GM18867 (cell line): ENCODE measurements around the gene CAB39L.

Source experiments
- ATAC-seq: cut with Tn5 transposase; IDR thresholded peaks from one replicate; pipeline ENCODE4 v1.9.1; 2021; ENCODE audit warnings: mild to moderate bottlenecking, moderate library complexity; ENCODE audit not compliant: unreplicated experiment

CAB39L gene

DNA sequence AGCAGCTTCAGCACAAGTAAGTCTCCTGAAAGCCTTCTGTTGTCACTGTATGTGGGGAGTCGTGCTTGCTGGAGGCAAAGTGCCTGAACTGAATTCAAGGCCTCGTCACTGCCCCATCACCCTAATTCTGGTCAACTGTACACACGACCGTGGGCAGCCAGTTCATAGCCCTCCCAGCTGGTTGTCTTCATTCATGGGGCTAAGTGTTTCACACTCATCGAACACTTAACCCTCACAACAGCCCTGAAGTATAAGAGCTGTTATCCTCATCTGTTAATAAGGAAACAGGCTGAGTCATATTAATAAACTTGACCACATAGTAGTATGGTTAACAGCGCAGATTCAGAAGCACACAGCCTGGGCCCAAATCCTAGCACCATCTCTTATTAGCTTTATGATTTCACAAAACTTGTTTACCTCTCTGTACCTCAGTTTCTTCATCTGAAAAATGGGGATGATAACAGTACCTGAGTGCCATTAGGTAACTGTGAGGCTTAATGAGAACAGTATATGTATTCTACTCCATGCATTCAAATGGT, 129.5 kb downstream of the CAB39L start:
- ATAC-seq: no peak

DNA sequence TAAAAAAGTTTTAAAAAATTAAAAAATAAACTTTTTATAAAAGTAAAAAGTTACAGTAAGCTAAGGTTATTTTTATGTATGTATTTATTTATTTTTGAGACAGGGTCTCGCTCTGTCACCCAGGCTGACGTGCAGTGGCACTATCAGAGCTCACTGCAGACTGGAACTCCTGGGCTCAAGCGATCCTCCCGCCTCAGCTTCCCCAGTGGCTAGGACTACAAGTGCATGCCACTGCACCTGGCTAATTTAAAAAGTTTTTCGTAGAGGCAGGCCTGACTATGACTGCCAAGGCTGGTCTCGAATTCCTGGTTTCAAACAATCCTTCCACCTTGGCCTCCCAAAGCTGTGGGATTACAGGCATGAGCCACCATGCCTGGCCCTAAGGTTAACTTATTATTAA, 132.0 kb downstream of the CAB39L start:
- ATAC-seq: no peak

DNA sequence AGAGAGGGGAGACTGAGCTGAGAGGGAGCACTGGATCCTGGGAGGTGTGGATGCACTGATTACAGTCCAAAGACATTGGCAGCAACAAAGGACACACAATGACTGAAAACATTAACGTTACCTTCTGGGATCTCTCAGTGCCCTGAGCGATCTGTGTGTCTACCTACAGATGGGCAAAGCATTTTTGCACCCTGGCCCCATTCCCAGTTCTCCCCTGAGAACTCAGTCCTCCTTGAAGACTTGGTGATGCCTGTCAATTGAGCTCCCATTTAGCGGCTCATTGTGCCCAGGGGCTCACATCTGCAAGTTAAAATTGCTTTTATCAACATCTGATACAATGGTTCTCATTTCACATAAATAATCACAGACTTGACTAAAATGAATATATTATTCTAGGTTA, 133.6 kb downstream of the CAB39L start:
- ATAC-seq: no peak

DNA sequence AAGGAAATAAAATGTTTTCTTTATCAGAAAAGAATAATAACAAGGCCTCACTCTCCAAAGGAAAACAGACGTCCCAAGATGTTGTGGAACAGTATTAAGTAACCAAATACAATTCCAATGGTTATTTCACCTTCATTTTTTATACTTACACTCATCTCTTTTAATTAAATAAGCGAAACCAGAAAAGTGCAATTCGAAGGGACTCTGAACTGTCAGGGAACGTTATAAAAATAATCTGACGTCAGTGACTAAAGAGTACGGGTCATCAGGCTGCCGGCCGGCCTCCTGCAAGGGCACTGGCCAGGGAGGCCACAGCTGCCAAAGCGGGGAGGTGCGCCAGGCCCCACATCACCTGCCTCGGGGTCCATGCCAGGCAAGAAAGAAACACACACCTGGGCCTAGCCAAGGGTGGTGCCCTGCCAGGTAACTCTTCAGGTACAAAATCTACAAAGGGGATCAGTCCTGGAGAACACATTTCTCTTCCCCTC, 134.9 kb downstream of the CAB39L start:
- ATAC-seq: no peak

DNA sequence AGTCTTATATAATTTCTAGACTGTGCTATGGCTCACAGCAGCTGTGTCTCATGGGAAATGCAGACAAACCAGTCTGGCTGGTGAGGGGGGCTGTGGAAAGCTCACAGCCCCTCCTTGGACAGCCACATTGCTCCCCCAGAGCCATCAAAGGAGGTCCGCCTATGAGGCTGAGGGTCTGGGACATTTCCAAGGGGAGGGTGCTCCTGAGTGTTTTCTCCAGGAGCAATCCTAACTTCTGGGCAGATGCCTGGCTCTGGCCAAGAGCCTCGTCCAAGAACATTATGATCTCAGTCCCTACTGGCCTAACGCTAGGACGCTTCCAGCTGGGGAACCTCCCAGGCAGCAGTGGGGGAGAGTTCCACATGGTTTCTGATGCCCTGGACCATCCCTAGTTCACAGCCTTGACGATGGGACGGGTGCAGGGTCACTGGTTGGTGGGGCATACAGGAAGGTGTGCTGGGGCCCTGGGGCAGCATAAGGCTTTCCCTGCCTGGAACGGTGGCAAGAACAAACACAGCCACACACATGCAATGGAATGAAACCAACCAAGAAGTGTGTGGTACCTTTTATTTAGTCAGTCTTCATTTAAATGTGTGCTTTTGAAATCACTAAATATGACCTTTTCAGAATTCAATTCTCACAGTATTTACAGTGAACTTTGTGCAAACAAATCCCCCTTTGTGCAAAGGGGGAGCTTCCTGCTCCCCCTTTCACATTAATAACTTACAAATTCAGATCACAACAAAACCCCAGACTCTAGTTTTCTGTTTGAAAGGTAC, 135.6 kb downstream of the CAB39L start:
- ATAC-seq: no peak

DNA sequence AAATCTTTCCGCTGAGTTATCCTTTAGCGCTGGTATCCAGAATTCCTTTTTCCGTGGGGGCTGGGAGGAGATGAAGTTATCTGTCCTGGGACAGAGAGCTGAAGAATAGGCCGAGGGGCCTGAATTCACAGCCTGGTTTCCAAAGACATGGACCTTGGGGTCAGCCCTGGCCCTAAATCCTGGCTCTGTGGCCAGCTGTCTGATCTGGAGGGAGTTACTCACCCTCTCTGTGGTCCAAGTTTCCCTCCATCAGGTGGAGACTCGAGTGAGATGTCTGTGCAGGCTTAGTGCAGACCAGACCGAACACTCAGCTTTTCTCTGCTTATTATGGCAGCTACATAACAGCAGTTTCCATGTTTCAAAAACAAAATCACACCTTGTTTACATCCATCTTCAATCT, 136.5 kb downstream of the CAB39L start:
- no peak for ATAC-seq

DNA sequence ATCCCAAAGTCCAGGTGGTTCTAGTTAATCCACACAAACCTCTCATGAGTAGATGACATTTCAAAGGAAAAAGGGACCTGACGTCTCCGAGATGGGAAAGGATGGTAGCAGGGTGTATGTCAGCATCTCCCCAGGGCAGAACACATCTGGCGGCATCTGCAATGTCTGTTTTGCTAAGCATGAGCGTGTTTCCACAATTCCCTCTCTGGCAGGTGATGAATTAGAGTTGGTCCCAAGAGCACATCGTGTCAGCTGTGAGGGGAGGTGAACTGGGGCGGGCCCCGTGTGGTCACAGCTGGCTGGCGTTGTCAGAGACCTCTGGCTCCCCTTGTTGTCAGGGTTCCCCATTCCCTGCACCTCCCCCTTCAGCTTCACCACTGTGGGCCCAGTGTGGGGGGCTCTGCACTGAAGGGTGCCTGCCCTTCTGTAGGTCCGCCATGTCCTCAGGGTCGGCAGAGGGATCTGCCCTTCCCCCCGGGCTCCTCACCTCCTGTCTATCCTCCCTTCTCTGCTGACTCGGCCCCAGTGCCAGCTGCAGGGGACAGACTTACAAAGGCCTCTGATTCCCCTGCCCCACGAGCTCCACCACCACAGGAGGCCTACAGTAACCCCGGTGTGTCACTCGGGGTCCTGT, 138.0 kb downstream of the CAB39L start:
- ATAC-seq: no peak

DNA sequence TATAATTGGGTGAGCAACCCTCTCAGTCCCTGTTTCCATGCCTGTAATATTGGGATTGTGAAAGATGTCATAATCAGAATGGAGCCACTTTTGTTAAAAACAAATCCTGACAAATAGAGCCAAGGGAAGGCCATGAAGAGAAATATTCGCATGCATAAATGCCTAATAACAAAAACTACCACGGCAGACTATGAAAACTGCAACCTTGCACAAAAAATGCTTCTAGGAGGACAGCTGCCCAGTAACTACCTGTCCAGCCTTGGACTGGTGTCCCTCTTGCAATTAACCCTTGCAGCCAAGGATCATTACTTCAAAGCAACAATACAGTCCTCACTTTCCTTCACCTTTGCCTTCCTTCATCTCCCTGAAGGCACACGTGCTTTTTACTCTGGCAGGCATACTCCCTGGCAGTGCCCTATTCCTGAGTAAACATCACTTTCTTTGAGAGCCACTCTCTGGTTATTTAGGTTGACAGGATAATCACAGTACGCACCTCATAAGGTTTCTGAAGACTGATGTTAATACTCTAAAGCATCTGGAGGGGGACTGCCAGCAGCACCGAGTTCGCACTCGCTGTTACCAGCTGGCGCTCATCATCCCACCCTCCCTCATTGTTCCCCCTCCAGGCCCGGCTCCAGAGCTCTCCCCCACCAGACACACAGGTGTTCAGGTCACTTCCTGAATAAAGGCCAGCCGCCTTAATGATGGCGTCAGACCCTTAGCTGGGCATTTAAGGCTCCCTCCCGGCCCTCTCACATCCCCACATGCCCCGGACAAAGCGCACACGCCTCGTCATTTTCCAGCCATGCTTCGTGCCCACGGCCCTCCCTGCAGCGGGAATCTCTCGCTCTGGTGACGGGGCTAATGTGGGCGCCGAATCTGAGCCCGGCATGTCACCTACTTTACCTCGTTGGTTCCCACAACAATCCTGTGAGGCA, 138.8 kb downstream of the CAB39L start:
- ATAC-seq: no peak

DNA sequence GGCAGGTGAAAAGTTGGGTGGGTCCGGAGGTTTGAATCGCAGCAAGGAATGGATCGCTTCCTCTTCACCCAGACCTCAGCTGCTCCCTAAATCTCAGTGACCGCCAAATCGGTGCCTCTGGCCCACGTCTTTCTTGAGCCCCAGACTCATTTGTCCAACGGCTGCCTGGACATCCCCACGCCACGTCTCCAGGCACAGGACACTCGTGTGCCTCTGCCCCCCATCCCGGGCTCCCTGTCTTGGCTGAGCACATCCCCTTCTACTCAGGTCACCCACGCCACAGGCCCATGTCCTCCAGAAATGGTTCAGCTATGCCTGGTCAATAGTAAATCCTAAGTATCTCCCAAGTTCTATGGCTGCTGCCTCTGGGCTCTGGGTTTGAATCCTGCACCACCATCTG, 139.5 kb downstream of the CAB39L start:
- ATAC-seq: no peak

DNA sequence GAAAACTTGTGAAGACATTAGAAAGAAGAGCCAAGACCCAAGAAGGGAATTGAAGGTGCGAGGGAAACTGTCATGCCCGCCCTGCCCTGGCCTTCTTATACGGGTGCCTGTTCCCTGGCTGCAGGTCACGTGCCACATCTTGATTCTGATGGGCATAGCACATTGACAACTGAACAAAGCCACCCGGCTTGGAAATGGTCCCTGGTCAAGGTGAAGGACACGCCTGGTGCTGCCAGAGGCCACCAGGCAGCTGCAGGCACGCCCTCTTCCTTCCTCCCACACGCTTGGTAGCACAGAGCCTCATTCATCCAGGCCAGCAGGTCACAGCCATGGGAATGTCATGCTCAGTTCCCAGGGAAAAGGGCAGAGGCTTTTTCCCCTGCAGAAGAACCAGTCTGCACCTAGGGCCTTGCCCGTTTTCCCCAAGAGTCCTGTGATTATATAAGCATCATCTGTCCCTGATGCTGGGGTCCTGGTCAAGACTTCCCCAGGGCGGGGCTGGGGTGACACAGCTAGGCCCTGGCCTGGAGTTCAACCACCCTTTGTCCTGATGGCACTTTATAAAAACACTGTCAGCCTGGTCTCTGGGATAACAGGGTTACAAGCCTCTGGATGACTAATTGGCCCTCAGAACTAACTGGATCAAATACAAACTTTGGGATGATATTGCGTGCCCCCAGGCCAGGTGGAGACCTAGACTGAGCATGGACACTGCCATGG, 140.2 kb downstream of the CAB39L start:
- no peak for ATAC-seq

DNA sequence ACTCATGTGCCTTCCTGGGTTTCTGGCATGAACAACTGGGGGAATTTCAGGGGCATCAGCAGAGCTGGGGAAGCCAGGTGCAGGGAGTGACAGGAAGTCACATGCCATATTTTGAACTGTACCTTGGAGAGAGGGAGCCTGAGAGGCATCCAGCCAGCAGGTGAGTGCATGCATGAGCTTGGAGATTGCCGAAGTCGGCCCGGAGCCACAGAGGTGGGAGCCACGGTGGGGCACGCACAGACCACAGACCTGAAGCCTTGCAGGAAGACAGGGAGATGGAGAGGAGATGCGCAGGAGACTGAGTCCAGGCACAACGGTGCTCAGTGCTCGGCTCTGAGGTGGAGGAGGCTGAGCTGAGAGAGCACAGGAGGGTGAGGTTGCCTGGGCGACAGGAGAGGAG, 141.0 kb downstream of the CAB39L start:
- no peak for ATAC-seq

DNA sequence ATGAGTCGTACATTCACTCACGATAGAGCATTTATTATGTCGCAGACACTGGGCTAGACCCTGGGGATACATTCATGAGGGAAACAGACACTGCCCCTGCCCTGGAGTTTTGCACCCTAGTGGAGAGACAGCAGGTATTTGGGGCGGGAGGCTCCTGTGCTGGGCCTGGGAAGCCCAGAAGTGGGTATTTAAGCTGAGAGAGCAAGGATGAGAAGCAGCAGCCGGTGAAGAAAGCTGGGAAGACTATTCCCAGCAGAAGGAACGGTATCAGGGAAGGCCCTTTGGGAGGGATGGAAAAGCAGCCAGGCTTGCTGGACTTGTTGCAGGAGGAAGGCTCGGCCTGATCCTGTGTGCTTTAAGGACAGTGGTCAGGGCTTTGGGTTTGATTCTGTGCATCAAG, 141.6 kb downstream of the CAB39L start:
- no peak for ATAC-seq

DNA sequence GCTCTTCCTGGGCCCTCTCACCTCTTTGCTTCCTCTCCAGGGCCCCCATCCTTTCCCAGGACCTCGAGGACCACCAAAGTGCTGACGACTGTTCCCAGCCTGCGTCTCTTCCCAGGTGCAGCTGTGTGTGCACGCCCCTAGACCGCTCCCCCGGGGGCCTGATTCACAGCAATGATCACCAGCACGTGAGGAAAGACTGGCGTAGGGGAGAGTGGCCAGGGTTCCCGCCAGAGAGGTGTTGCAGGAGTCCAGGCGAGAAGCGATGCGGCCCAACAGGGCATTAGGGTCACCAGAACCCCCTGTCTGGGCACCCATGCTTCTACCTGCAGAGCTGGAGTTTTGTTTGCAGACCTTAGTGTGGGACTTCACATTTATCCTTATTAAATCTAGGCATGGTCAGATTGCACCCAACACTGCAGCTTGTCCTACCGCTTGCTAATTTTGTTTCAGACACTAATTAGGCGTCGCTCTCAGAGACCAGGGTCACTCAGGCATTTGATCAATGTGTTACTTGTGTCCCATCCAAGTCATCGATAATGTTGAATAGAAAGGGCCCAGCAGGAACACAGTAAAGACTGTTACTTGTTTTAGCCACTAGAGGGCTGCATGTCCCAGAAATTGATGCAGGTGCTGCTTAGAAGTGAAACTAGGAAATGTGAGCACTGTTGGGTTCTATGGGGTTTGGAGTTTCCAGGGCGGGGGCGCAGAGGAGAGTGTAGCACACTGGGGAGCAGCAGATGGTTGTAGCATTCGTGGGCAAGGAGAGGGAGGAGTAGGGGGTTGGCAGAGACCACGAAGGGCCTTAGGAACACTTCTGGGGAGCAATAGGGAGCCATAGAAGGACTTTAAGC, 142.9 kb downstream of the CAB39L start:
- peak; percentile 92 for ATAC-seq

DNA sequence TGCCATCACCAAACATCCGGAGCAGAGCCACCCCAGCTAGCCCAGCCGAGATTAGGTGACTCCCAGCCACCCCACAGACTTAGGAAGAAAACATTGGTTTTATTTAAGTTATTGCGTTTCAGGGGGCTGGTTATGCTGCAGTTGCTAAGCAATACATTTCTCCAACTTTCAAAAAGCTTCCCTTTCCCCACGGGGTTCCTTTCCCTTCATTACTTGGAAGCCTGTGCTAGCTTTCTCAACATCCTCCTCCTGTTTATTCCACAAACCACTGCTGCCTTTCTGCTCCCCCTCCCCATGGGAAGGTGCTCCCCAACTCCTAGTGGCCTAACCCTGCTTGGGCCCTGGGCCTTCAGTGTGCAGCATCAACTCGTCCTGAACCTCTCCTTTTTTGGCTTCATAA, 143.6 kb downstream of the CAB39L start:
- ATAC-seq: no peak

DNA sequence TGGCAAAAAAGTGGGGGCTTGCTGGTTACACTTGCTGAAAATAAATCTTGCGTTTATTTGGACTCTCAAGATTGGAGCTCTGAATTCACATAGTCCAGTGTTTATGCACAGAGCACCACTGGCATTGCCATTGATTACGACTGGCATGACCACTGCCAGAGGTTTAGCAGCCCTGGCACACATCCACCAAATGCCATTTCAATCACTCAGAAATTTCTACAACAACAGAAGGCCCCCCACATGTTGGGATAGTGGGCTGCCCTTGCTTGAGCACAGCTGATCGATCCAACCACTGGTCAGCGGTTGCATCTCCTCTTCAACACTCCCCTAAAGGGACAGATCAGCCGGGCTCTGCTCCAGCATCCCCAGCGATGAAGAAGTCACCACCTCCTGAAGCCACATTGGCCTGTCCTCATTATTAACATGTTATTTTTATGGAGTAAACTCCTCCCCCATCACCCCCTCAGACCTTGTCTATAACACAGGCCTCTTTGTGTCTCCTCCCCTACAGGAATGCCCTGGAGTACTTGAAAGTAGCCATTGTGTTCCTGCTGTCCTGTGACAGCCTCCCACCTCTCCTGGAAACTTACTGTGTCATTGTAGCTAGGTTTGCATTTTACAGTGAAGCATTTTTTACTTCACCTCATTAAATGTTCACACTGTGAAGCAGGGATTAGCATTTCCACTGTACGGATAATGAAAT, 144.8 kb downstream of the CAB39L start:
- ATAC-seq: no peak

DNA sequence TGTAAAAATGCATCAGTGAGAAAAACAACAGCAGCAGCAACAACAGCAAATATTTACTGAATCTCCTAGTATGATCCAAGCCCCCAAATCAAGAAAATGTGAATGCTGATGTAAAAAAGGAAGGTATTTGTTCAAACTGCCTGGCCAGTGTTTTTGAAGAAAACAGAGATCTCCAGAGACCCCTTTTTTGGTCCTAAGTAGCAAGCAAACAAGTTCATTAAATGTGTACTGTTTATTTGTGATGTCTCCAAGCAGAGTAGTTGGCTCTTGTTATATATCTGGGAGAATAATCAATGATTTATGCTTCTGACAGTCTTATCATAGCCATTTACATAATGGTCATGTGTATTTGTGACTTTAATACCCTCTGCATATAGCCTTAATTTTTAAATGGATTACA, 145.4 kb downstream of the CAB39L start:
- ATAC-seq: no peak

DNA sequence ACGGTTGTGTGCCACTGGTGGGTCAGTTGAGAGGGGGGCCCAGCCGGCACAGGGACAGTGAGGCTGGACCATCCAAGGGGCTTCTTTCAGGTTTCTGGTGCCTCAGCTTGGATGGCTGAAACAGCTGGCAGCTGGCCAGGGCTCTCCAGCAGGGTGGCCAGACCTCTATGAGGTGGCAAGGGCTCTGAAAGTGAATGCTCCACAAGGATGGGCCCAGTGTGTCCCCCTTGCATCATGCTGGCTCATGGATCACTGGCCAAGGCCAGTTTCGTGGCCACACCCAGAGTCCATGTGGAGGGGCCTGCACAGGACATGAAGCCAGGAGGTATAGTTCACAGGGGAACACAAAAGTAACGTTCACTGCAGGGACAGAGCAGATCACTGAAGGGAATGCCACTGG, 146.5 kb downstream of the CAB39L start:
- ATAC-seq: no peak

DNA sequence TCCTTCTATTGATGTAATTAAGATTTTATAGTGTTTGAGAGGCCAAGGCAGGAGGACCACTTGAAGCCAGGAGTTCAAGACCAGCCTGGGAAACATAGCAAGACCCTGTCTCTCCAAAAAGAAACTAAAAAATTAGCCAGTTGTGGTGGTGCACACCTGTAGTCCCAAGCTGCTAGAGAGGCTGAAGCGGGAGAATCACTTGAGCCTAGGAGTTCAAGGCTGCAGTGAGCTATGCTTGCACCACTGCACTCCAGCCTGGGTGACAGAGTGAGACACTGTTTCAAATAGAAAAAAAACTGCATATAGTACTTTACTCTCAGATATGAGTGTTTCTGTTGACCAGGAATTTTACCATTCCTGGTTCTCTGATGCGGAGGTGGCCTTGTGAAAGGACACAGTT, 147.2 kb downstream of the CAB39L start:
- ATAC-seq: no peak

DNA sequence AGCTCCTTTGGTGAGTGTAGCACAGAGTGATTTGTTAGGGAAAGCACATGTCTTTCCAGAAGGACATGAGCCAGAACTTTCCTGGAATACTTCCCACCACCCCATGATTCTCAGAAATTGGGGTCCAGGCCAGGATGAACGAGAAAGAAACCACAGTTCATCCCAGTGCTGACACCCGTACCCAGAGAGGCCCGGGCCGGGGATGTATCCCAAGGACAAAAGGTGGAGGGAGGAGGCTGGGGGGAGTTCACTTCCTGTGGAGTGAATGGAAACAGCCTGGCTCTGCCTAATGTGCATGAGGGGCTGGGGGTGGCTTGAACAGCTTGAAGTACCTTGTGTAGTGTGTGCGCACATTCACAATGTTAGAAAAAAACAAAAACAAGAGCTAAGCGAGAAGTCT, 148.6 kb downstream of the CAB39L start:
- no peak for ATAC-seq
